Heart right ventricle (tissue), 16 donors: Measurements from ENCODE around the gene KRI1. TPM values are rescaled to one million over a fixed set of nuclear protein-coding genes. Genes with fewer than 3 reads are reported as not detected.

Source experiments
- ATAC-seq, 8 donors: fragments of 200-7000 bp; cut with Tn5 transposase; one replicate each; pipeline ENCODE4 v1.9.1; 2020; ENCODE audit warnings: mild to moderate bottlenecking in 8 of 8, moderate library complexity in 8 of 8, moderate number of reproducible peaks in 1 of 8
- DNase-seq, 2 donors: peaks; one replicate each; pipeline ENCODE4 v3.0.0-alpha.2; 2020
- H3K27ac ChIP-seq, 10 donors: fragments of 200-600 bp; sonication (generic) in 2 of 10; one replicate each; pipeline versions ENCODE4 v1.5.0 to v1.8.0; 2020 to 2022; ENCODE audit warnings: mild to moderate bottlenecking in 3 of 10
- H3K27me3 ChIP-seq, 7 donors: fragments of 200-600 bp; one replicate each; pipeline ENCODE4 v1.8.0; 2021 to 2022; ENCODE audit warnings: mild to moderate bottlenecking in 2 of 7
- H3K36me3 ChIP-seq, 9 donors: fragments of 200-600 bp; sonication (generic) in 1 of 9; one replicate each; pipeline versions ENCODE4 v1.5.0 to v1.8.0; 2020 to 2022; ENCODE audit warnings: mild to moderate bottlenecking in 2 of 9
- H3K4me1 ChIP-seq, 9 donors: fragments of 200-600 bp; sonication (generic) in 1 of 9; one replicate each; pipeline versions ENCODE4 v1.5.0 to v1.8.0; 2020 to 2022; ENCODE audit warnings: mild to moderate bottlenecking in 4 of 9
- H3K4me3 ChIP-seq, 10 donors: fragments of 200-600 bp; sonication (generic) in 2 of 10; one replicate each; pipeline versions ENCODE4 v1.5.0 to v1.8.0; 2020 to 2022; ENCODE audit warnings: mild to moderate bottlenecking in 7 of 10, moderate library complexity in 2 of 10
- H3K9me3 ChIP-seq, 11 donors: fragments of 200-600 bp in 10 of 11; sonication (generic) in 2 of 11; one replicate each; pipeline versions ENCODE4 v1.5.0 to v1.8.0; 2013 to 2022; ENCODE audit warnings: mild to moderate bottlenecking in 2 of 11, control low read depth in 1 of 11, moderate library complexity in 1 of 11
- WGBS, 2 donors: extraction: QIAGEN DNeasy Blood & Tissue Kit; methylation state at CpG; one replicate each; pipeline ENCODE4 v1.1.7; 2013; ENCODE audit warnings: inconsistent platforms in 1 of 2; 5-methylcytosine and 5-hydroxymethylcytosine counted together
- intact Hi-C, 10 donors: fragments of 100-400 bp; cut with DNase I; formaldehyde crosslinking; loops; one replicate each; pipeline versions ENCODE4 v1.11.1 to v1.14.2; 2022
- polyA plus RNA-seq, 2 donors: library from polyadenylated mRNA; stranded (reverse); fragments of 200-250 nt; gene quantifications; one replicate each; pipeline ENCODE4 v1.2.3, GENCODE V29; 2013
- total RNA-seq, 10 donors: library from RNA; stranded (reverse); fragmentation: NEBNext Ultra II Directional in 3 of 10; extraction: Animal tissue kit (Norgen Biotek cat#: 25700) in 3 of 10; gene quantifications; one replicate each; pipeline versions ENCODE4 v1.2.1 to v1.2.4, GENCODE V29; 2021 to 2023
- TF ChIP-seq, protein P1 (sequence below), 9 donors: fragments of 200-600 bp; sonication (generic) in 2 of 9; IDR thresholded peaks; one replicate each; pipeline versions ENCODE4 v1.5.0 to v1.8.0; 2021 to 2022; ENCODE audit warnings: antibody characterized with exemption in 9 of 9, mild to moderate bottlenecking in 5 of 9, moderate library complexity in 1 of 9
- donor health status: Arrhythmogenic right ventricular cardiomyopathy.
- donor health status: ischemic (EF 13 %, LVEDD 7.1; RV severe dilation, severe dysfunction).
- donor health status: healthy with polysubstance abuse.
- donor health status: DM: no; HTN: yes; CAD: no.
- donor health status: DM: no; HTN: no; CAD: no.
- donor health status: ischemic (EF 25% LVEDD 6.9; RV normal size, moderate dysfunction).
- donor health status: ischemic (EF 25% LVEDD 5.7; RV mildly dilated, moderate dysfunction).
- donor health status: healthy.
- donor health status: DM: yes; HTN: yes; CAD: no.
- donor health status: Ischemic cardiomyopathy.
- donor health status: ischemic (EF 35%, LVEDD 5.7; RV mildly dilated, moderate dysfunction).
- donor health status: nonischemic (EF 11% LVEDD 7.7; RV severe dilation, severe dysfunction).
- donor health status: DM: yes; HTN: yes; CAD: no.
- donor health status: PGD.
- donor health status: ischemic (EF 29% LVEDD 5.4; RV normal size, mild dysfunction).
- donor health status: nonischemic (EF 23%, LVEDD 6.1; RV moderate dilation, normal function).

The KRI1 gene
- total and polyA plus RNA-seq, 12 donors = 8.4 to 17.5 (median 10.7) TPM

DNA sequence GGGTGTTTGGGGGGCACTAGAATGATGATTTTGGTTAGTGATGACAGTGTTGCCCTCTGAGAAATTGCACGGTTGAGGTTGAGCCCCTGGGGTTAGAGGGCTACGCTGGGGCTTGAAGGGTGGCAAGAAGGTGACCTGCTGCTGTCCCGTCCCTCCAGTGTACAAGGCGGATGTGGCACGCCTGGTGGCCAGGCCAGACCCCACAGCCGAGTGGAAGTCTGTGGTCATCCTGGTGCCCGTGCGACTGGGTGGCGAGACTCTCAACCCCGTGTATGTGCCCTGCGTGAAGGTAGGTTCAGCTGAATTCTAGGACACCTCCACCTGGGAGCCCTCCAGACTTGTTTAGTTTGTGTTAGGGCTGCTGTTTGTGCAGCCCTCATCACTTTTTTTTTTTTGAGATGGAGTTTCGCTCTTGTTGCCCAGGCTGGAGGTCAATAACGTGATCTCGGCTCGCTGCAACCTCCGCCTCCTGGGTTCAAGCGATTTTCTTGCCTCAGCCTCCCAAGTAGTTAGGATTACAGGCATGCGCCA lies 17.0 kb downstream of the KRI1 start:
- H3K36me3 ChIP-seq = peaks cover 0 to 85% (median 54%) of the 10 kb centered on the region in 9 donors
- ATAC-seq = no peak
- TF ChIP-seq, protein P1, sequence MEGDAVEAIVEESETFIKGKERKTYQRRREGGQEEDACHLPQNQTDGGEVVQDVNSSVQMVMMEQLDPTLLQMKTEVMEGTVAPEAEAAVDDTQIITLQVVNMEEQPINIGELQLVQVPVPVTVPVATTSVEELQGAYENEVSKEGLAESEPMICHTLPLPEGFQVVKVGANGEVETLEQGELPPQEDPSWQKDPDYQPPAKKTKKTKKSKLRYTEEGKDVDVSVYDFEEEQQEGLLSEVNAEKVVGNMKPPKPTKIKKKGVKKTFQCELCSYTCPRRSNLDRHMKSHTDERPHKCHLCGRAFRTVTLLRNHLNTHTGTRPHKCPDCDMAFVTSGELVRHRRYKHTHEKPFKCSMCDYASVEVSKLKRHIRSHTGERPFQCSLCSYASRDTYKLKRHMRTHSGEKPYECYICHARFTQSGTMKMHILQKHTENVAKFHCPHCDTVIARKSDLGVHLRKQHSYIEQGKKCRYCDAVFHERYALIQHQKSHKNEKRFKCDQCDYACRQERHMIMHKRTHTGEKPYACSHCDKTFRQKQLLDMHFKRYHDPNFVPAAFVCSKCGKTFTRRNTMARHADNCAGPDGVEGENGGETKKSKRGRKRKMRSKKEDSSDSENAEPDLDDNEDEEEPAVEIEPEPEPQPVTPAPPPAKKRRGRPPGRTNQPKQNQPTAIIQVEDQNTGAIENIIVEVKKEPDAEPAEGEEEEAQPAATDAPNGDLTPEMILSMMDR (IDR thresholded peaks at IDR 0.05) = no peak
- WGBS, 2 donors = 96 to 98% methylated on average over 18 of the region's 18 CpGs
- H3K4me1 ChIP-seq = peaks cover 6 to 26% (median 13%) of the 10 kb centered on the region in 9 donors
- intact Hi-C loops = no loop called here
- no peak overlapping the region for H3K27ac ChIP-seq
- no peak for DNase-seq
- H3K4me3 ChIP-seq = no peak overlapping the region
- H3K9me3 ChIP-seq = no peaks in the 10 kb centered on the region
- no peaks in the 10 kb centered on the region for H3K27me3 ChIP-seq

DNA sequence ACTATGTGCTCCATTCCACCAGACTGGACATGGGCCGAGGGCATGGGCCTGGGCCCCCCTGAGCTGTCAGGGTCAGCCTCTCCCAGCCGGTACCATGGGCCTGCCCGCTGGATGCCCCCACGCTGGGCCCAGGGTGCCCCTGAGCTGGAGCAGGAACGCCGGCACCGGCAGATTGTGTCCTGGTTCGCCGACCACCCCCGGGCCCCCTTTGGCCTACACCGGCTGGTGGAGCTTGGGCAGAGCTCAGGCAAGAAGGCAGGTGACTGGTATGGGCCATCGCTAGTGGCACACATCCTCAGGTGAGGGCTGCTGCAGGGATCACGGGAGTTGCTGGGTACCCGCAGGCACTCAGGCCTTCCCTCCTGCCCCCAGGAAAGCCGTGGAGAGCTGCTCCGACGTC lies 19.0 kb downstream of the KRI1 start:
- intact Hi-C loops = no loop called here
- Histone ChIP-seq H3K36me3 (peaks cover 0 to 65% (median 34%) of the 10 kb centered on the region in 9 donors), H3K4me1 (peaks cover 6 to 25% (median 14%) of the 10 kb centered on the region in 9 donors), H3K4me3 (no peak overlapping the region), H3K9me3 (no peaks in the 10 kb centered on the region), H3K27me3 (no peaks in the 10 kb centered on the region), H3K27ac (no peak overlapping the region)
- WGBS, 2 donors = 94 to 95% methylated on average over 17 of the region's 17 CpGs
- TF ChIP-seq, protein P1 (IDR thresholded peaks at IDR 0.05) = no peak
- ATAC-seq (no peak), DNase-seq (no peak)

DNA sequence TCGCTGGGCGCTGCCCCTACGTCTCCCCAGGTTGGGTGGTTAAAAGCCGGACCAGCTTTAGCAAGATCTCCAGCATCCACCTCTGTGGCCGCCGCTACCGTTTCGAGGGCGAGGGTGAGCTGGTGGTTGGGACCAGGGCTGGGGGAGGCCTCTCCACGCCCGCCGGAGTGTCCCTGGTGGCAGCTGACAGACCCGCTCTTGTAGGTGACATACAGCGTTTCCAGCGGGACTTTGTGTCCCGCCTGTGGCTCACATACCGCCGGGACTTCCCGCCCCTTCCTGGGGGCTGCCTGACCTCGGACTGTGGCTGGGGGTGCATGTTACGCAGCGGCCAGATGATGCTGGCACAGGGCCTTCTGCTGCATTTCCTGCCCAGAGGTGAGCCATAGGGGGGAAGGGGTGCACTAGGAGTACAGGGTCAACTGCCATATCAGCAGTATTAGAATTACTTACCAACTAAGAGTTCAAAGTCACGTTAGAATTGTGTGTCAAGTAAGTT lies 21.0 kb downstream of the KRI1 start:
- TF ChIP-seq, protein P1 (IDR thresholded peaks at IDR 0.05) = no peak
- Histone ChIP-seq H3K4me1 (peaks cover 6 to 29% (median 17%) of the 10 kb centered on the region in 9 donors), H3K27me3 (no peaks in the 10 kb centered on the region), H3K27ac (peak overlapping the region in 9 of 10 donors; percentile 87 to 99 (median 95)), H3K36me3 (peaks cover 0 to 44% (median 26%) of the 10 kb centered on the region in 9 donors), H3K9me3 (no peaks in the 10 kb centered on the region), H3K4me3 (peak overlapping the region; percentile 75 to 99 (median 94))
- intact Hi-C loops = loop anchor here in 2 of 10 donors (5.0 kb wide), 2 partner anchors 38 to 43 kb away; partner anchors contain the start of gene KEAP1 (in 1 of the 2)
- peak in 1 of 8 donors; percentile 4 for ATAC-seq
- WGBS, 2 donors = 56 to 60% methylated on average over 23 of the region's 23 CpGs
- no peak for DNase-seq

DNA sequence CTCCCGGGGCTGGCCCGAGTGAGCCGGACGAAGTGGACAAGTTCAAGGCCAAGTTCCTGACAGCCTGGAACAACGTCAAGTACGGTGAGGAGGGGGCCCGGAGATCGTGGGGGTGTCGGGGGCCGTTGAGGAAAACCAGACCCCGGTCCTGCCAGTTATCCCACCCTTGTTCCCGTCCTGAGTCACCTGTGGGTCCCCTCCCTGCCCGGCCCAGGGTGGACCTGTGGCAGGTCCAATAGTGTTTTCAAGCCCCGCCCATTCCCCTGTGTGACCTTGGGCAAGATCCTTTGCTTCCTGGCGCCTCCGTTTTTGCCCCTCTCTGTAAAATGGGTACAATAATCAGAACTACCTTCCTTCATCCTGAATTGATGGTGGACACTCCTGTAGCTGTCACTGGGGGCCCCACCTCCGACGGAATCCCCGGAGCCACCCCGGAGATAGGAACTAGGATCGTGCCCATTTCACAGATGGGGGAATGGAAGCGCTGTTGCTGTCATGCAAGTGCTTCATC lies 21.5 kb downstream of the KRI1 start:
- WGBS, 2 donors = 23 to 26% methylated on average over 22 of the region's 22 CpGs

More for the DNA sequence above, 21.5 kb downstream of the KRI1 start:
- Histone ChIP-seq H3K27me3 (peaks cover 0 to under 1% (median 0%) of the 10 kb centered on the region in 7 donors), H3K9me3 (no peaks in the 10 kb centered on the region), H3K4me3 (peak overlapping the region; percentile 75 to 99 (median 94)), H3K27ac (peak overlapping the region; percentile 79 to 99 (median 94)), H3K36me3 (peaks cover 0 to 39% (median 21%) of the 10 kb centered on the region in 9 donors), H3K4me1 (peaks cover 6 to 30% (median 17%) of the 10 kb centered on the region in 9 donors)
- DNase-seq (peak in 1 of 2 donors; percentile 28), ATAC-seq (peak; percentile 9 to 41 (median 36))
- TF ChIP-seq, protein P1 (IDR thresholded peaks at IDR 0.05) = no peak
- intact Hi-C loops = loop anchor here in 2 of 10 donors (5.0 kb wide), 2 partner anchors 37 to 42 kb away; partner anchors contain the start of gene KEAP1 (in 1 of the 2)
